IMR-90 (cell line): ENCODE measurements around the gene L3MBTL4. TPM values are rescaled to one million over a fixed set of nuclear protein-coding genes. Genes with fewer than 3 reads are reported as not detected.

Source experiments
- ATAC-seq: fragments of 200-7000 bp; cut with Tn5 transposase; 2 replicates; pipeline ENCODE4 v1.9.1; 2020; ENCODE audit warnings: low read depth, mild to moderate bottlenecking, moderate library complexity
- BruUV-seq: library from RNA; stranded (reverse); fragments of 400-500 nt; replicated peaks from 2 replicates; lab custom pipeline; 2021; lab: Mats Ljungman, UMichigan
- CTCF ChIA-PET: fragments of 300-600 bp; formaldehyde crosslinking; extraction: SDS; loops from one replicate; lab custom pipeline; 2021; ENCODE audit warnings: antibody characterized with exemption; lab: Yijun Ruan, JAX
- POLR2A ChIA-PET: fragments of 300-600 bp; sonication (Branson Sonifier 250); formaldehyde crosslinking; loops from one replicate; lab custom pipeline; 2022; ENCODE audit warnings: antibody characterized with exemption; ENCODE audit not compliant: unreplicated experiment; lab: Charles Lee
- DNase-seq: peaks from one replicate; pipeline ENCODE4 v3.0.0; 2013
- H2AFZ ChIP-seq: replicated peaks from 2 replicates; pipeline ENCODE3; 2013; ENCODE audit warnings: low read length, mild to moderate bottlenecking; ENCODE audit not compliant: poor library complexity
- H2AK5ac ChIP-seq: 2 replicates; pipeline ENCODE4 v1.6.1; 2013; ENCODE audit warnings: low read depth, low read length, inconsistent platforms
- H2AK9ac ChIP-seq: replicated peaks from 2 replicates; pipeline ENCODE3; 2013; ENCODE audit warnings: mild to moderate bottlenecking, low read depth, low read length, moderate library complexity; ENCODE audit not compliant: poor library complexity
- H2BK120ac ChIP-seq: 2 replicates; pipeline ENCODE4 v1.6.1; 2013; ENCODE audit warnings: low read depth, low read length, inconsistent platforms
- H2BK15ac ChIP-seq: 3 replicates; pipeline ENCODE4 v1.6.1; 2013; ENCODE audit warnings: low read depth, low read length, inconsistent platforms
- H2BK20ac ChIP-seq: 2 replicates; pipeline ENCODE4 v1.6.1; 2013; ENCODE audit warnings: low read depth, mild to moderate bottlenecking, inconsistent platforms, low read length, moderate library complexity
- H2BK5ac ChIP-seq: 2 replicates; pipeline ENCODE4 v1.6.1; 2013; ENCODE audit warnings: mild to moderate bottlenecking, low read depth, low read length, inconsistent platforms; ENCODE audit not compliant: poor library complexity, severe bottlenecking
- H3K14ac ChIP-seq: replicated peaks from 2 replicates; pipeline ENCODE4 v1.6.1; 2013; ENCODE audit warnings: low read depth, low read length, inconsistent platforms
- H3K18ac ChIP-seq: 2 replicates; pipeline ENCODE4 v1.6.1; 2013; ENCODE audit warnings: low read depth, low read length, control low read depth
- H3K23ac ChIP-seq: 2 replicates; pipeline ENCODE4 v1.6.1; 2013; ENCODE audit warnings: low read depth, low read length, inconsistent platforms
- H3K27ac ChIP-seq: 2 replicates; pipeline ENCODE4 v1.5.1; 2013; ENCODE audit warnings: mild to moderate bottlenecking, control low read depth, low read length; ENCODE audit not compliant: insufficient read depth
- H3K27me3 ChIP-seq: 2 replicates; pipeline ENCODE4 v1.6.1; 2013; ENCODE audit warnings: low read length; ENCODE audit not compliant: control insufficient read depth, insufficient read depth
- H3K36me3 ChIP-seq: 2 replicates; pipeline ENCODE4 v1.6.1; 2013; ENCODE audit warnings: low read length, mixed read lengths; ENCODE audit not compliant: control insufficient read depth, insufficient read depth
- H3K4ac ChIP-seq: 2 replicates; pipeline ENCODE4 v1.6.1; 2013; ENCODE audit warnings: low read depth, low read length, inconsistent platforms
- H3K4me1 ChIP-seq: 2 replicates; pipeline ENCODE4 v1.6.1; 2013; ENCODE audit warnings: low read length, mixed read lengths; ENCODE audit not compliant: control insufficient read depth, insufficient read depth
- H3K4me2 ChIP-seq: 2 replicates; pipeline ENCODE4 v1.6.1; 2013; ENCODE audit warnings: low read depth, mild to moderate bottlenecking, control low read depth, low read length, moderate library complexity
- H3K4me3 ChIP-seq: 2 replicates; pipeline ENCODE4 v1.5.1; 2013; ENCODE audit warnings: low read depth, mild to moderate bottlenecking, control low read depth, low read length, moderate library complexity; ENCODE audit not compliant: insufficient read depth
- H3K56ac ChIP-seq: 2 replicates; pipeline ENCODE4 v1.6.1; 2013; ENCODE audit warnings: low read length, inconsistent platforms; ENCODE audit not compliant: insufficient read depth; ENCODE audit errors: extremely low read depth
- H3K79me1 ChIP-seq, 2 experiments: 2 replicates each; pipeline ENCODE4 v1.6.1; 2013; ENCODE audit warnings: low read length in 2 of 2, inconsistent platforms in 1 of 2, low read depth in 1 of 2
- H3K9ac ChIP-seq: 2 replicates; pipeline ENCODE4 v1.6.1; 2013; ENCODE audit warnings: low read depth, low read length, control low read depth
- H3K9me1 ChIP-seq: 2 replicates; pipeline ENCODE4 v1.6.1; 2013; ENCODE audit warnings: low read length, inconsistent platforms; ENCODE audit not compliant: insufficient read depth
- H3K9me3 ChIP-seq: 2 replicates; pipeline ENCODE4 v1.6.1; 2013; ENCODE audit warnings: low read length; ENCODE audit not compliant: control insufficient read depth, insufficient read depth
- H4K20me1 ChIP-seq: 2 replicates; pipeline ENCODE4 v1.6.1; 2013; ENCODE audit warnings: low read length, inconsistent platforms; ENCODE audit not compliant: insufficient read depth
- H4K5ac ChIP-seq: 2 replicates; pipeline ENCODE4 v1.6.1; 2013; ENCODE audit warnings: mild to moderate bottlenecking, low read depth, low read length, control low read depth
- H4K8ac ChIP-seq, 2 experiments: 2 replicates each; pipeline ENCODE4 v1.6.1; 2013; ENCODE audit warnings: low read depth in 2 of 2, low read length in 2 of 2, control low read depth in 1 of 2, inconsistent platforms in 1 of 2
- H4K91ac ChIP-seq: 2 replicates; pipeline ENCODE4 v1.6.1; 2013; ENCODE audit warnings: low read depth, low read length, inconsistent platforms; ENCODE audit not compliant: insufficient read depth
- BHLHE40 ChIP-seq: fragments of 150-350 bp; IDR thresholded peaks from 2 replicates; pipeline ENCODE4 v1.6.1; 2016; ENCODE audit warnings: mild to moderate bottlenecking, low read depth, low read length
- CEBPB ChIP-seq: IDR thresholded peaks from 2 replicates; pipeline ENCODE4 v1.6.1; 2012; ENCODE audit warnings: low read depth, low read length, improper control_type of control experiment
- CHD1 ChIP-seq: IDR thresholded peaks from 2 replicates; pipeline ENCODE4 v1.6.1; 2012; ENCODE audit warnings: low read depth, low read length, improper control_type of control experiment
- CTCF ChIP-seq: conservative IDR thresholded peaks from 2 replicates; pipeline ENCODE4 v1.5.1; 2012; ENCODE audit warnings: mild to moderate bottlenecking, low read depth, low read length, improper control_type of control experiment
- ELK1 ChIP-seq: fragments of 150-350 bp; IDR thresholded peaks from 2 replicates; pipeline ENCODE4 v1.6.1; 2016; ENCODE audit warnings: low read depth, mild to moderate bottlenecking, low read length, moderate library complexity, borderline replicate concordance
- FOS ChIP-seq: fragments of 150-350 bp; IDR thresholded peaks from 2 replicates; pipeline ENCODE4 v1.6.1; 2016; ENCODE audit warnings: low read depth, low read length
- MAFK ChIP-seq: IDR thresholded peaks from 2 replicates; pipeline ENCODE4 v1.6.1; 2012; ENCODE audit warnings: low read depth, low read length, improper control_type of control experiment
- MAZ ChIP-seq: IDR thresholded peaks from 2 replicates; pipeline ENCODE4 v1.6.1; 2012; ENCODE audit warnings: low read depth, mild to moderate bottlenecking, low read length, improper control_type of control experiment, moderate library complexity, borderline replicate concordance
- MXI1 ChIP-seq: IDR thresholded peaks from 2 replicates; pipeline ENCODE4 v1.6.1; 2012; ENCODE audit warnings: low read depth, mild to moderate bottlenecking, low read length, moderate library complexity, borderline replicate concordance
- NFE2L2 ChIP-seq: fragments of 150-350 bp; IDR thresholded peaks from 2 replicates; pipeline ENCODE4 v1.6.1; 2016; ENCODE audit warnings: low read depth, mild to moderate bottlenecking, low read length
- POLR2A ChIP-seq: IDR thresholded peaks from 2 replicates; pipeline ENCODE4 v1.6.1; 2012; ENCODE audit warnings: mild to moderate bottlenecking, low read depth, low read length
- RAD21 ChIP-seq: IDR thresholded peaks from 2 replicates; pipeline ENCODE4 v1.6.1; 2012; ENCODE audit warnings: low read length, improper control_type of control experiment
- RCOR1 ChIP-seq: IDR thresholded peaks from 2 replicates; pipeline ENCODE4 v1.6.1; 2012; ENCODE audit warnings: mild to moderate bottlenecking, low read length, improper control_type of control experiment; ENCODE audit not compliant: insufficient replicate concordance
- RFX5 ChIP-seq: IDR thresholded peaks from 2 replicates; pipeline ENCODE4 v1.8.0; 2012; ENCODE audit warnings: low read depth, mild to moderate bottlenecking, low read length, moderate library complexity
- SMC3 ChIP-seq: fragments of 150-350 bp; IDR thresholded peaks from 2 replicates; pipeline ENCODE4 v1.6.1; 2016; ENCODE audit warnings: low read depth, mild to moderate bottlenecking, antibody characterized with exemption, low read length, moderate library complexity
- WGBS, 2 experiments: methylation state at CpG; one replicate each; pipeline versions ENCODE4 v1.1.5 to v1.1.7; 2013; ENCODE audit warnings: missing lambda C conversion rate in 2 of 2; ENCODE audit not compliant: insufficient read length in 1 of 2; ENCODE audit errors: extremely low coverage in 2 of 2; 5-methylcytosine and 5-hydroxymethylcytosine counted together
- dilution Hi-C: fragments of 300-500 bp; cut with HindIII; formaldehyde crosslinking; loops from one replicate; pipeline ENCODE4 v1.14.3; 2018; ENCODE audit warnings: low sequenced_read_pairs; ENCODE audit not compliant: unreplicated experiment
- in situ Hi-C: fragments of 300-500 bp; cut with MboI; formaldehyde crosslinking; loops from 3 replicates; pipeline ENCODE4 v1.14.3; 2019; ENCODE audit warnings: low sequenced_read_pairs, inconsistent platforms, mixed read lengths
- intact Hi-C: fragments of 100-400 bp; cut with micrococcal nuclease; formaldehyde crosslinking; loops from 2 replicates; pipeline ENCODE4 v1.10.0; 2022
- polyA plus RNA-seq, 3 experiments: library from polyadenylated mRNA; depleted of rRNA; stranded (reverse); fragments of >200 nt; gene quantifications; 2 replicates each; pipeline ENCODE4 v1.2.3, GENCODE V29; 2012; ENCODE audit warnings: low replicate concordance in 1 of 3
- total RNA-seq: library from RNA; depleted of rRNA; stranded (reverse); fragments of >200 nt; gene quantifications from 2 replicates; pipeline ENCODE4 v1.2.3, GENCODE V29; 2012
- TF ChIP-seq, protein P1 (sequence below): fragments of 150-350 bp; IDR thresholded peaks from 2 replicates; pipeline ENCODE4 v1.6.1; 2017; ENCODE audit warnings: mild to moderate bottlenecking, antibody characterized with exemption, low read length, low read depth

L3MBTL4 gene
- total and polyA plus RNA-seq, 2 of the 4 experiments (the other 2 are of a cell fraction) = under 0.01 to 0.02 TPM

DNA sequence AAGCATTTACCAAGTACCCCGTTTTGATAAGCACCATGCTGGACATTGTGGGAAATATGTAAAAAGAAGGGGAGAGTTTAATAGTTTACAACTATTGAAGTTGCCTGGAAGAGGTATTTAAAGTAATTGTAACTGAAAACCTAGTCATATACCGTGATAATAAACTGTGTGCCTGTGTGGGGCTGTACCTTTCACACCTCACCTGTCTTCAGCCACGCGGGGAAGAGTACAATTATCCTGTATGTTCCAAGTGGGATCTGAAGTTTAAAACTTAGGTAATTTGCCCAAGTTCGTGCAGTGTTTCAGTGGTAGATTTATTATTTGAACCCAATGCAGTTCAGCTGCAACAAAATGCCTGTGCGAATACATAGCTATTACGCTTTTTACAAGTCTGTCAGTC is 391.2 kb downstream of the L3MBTL4 start:
- Histone ChIP-seq H2BK5ac (no peak overlapping the region), H4K91ac (no peak overlapping the region), H2BK20ac (no peak overlapping the region), H4K8ac (no peak overlapping the region), H2AK5ac (no peak overlapping the region), H3K14ac (no peak overlapping the region), H3K4me1 (peaks cover 2% of the 10 kb centered on the region; the same call in 1 of the 2 replicates), H3K9me1 (no peaks in the 10 kb centered on the region), H2BK120ac (no peak overlapping the region), H3K27me3 (no peaks in the 10 kb centered on the region), H3K9ac (no peak overlapping the region), H3K18ac (no peak overlapping the region), H3K36me3 (no peaks in the 10 kb centered on the region), H3K4me2 (no peak overlapping the region), H4K5ac (no peak overlapping the region), H3K4me3 (no peak overlapping the region), H3K56ac (no peak overlapping the region), H3K27ac (no peak overlapping the region), H2AFZ (no peak overlapping the region), H3K9me3 (no peaks in the 10 kb centered on the region), H2AK9ac (no peak overlapping the region), H2BK15ac (no peak overlapping the region), H3K79me1 (no peaks in the 10 kb centered on the region), H4K20me1 (no peaks in the 10 kb centered on the region), H3K23ac (no peak overlapping the region), H3K4ac (no peak overlapping the region)
- ChIA-PET CTCF (no interaction called here), POLR2A (no interaction called here)
- BruUV-seq = no TSS peak
- DNase-seq (no peak), ATAC-seq (no peak)
- in situ Hi-C loops = no loop called here
- dilution Hi-C loops = no loop called here
- WGBS, 2 experiments = 80% methylated on average over 1 of the region's 7 CpGs; no CpG with 5 or more reads in 1 of the 2 experiments
- TF ChIP-seq MAFK (no peak), RCOR1 (no peak), POLR2A (no peak), MAZ (no peak), CEBPB (no peak), CTCF (no peak), FOS (no peak), ELK1 (no peak), RFX5 (no peak), RAD21 (no peak), SMC3 (no peak), CHD1 (no peak), BHLHE40 (no peak), MXI1 (no peak), NFE2L2 (no peak)
- TF ChIP-seq, protein P1, sequence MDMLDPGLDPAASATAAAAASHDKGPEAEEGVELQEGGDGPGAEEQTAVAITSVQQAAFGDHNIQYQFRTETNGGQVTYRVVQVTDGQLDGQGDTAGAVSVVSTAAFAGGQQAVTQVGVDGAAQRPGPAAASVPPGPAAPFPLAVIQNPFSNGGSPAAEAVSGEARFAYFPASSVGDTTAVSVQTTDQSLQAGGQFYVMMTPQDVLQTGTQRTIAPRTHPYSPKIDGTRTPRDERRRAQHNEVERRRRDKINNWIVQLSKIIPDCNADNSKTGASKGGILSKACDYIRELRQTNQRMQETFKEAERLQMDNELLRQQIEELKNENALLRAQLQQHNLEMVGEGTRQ = no peak
- intact Hi-C loops = no loop called here
